Neural progenitor cell (in vitro differentiated cells): Measurements from ENCODE around the gene CLCN6. TPM values are rescaled to one million over a fixed set of nuclear protein-coding genes. Genes with fewer than 3 reads are reported as not detected.

Source experiments
- DNase-seq: peaks from one replicate; pipeline ENCODE4 v3.0.0-alpha.2; 2016; ENCODE audit warnings: low spot score
- H2AFZ ChIP-seq: fragments of 200-600 bp; sonication (generic); replicated peaks from 2 replicates; pipeline ENCODE4 v1.6.1; 2016; ENCODE audit warnings: antibody characterized with exemption
- H3F3A ChIP-seq: fragments of 200-600 bp; sonication (generic); 2 replicates; pipeline ENCODE4 v1.6.1; 2016; ENCODE audit warnings: antibody characterized with exemption, low read depth
- H3K27ac ChIP-seq: fragments of 200-600 bp; sonication (generic); 2 replicates; pipeline ENCODE4 v1.5.1; 2016; ENCODE audit warnings: mild to moderate bottlenecking
- H3K27me3 ChIP-seq: fragments of 200-600 bp; sonication (generic); 2 replicates; pipeline ENCODE4 v1.6.1; 2016; ENCODE audit warnings: mild to moderate bottlenecking, moderate library complexity
- H3K36me3 ChIP-seq: fragments of 200-600 bp; sonication (generic); 2 replicates; pipeline ENCODE4 v1.5.1; 2016
- H3K4me1 ChIP-seq: fragments of 200-600 bp; sonication (generic); 2 replicates; pipeline ENCODE4 v1.6.1; 2016; ENCODE audit warnings: mixed run types
- H3K4me2 ChIP-seq: fragments of 200-600 bp; sonication (generic); 2 replicates; pipeline ENCODE4 v1.6.1; 2016
- H3K4me3 ChIP-seq: fragments of 200-600 bp; sonication (generic); 2 replicates; pipeline ENCODE4 v1.5.1; 2016
- H3K79me2 ChIP-seq: fragments of 200-600 bp; sonication (generic); 2 replicates; pipeline ENCODE4 v1.6.1; 2016; ENCODE audit warnings: low read depth
- H3K9ac ChIP-seq: fragments of 200-600 bp; sonication (generic); 2 replicates; pipeline ENCODE4 v1.6.1; 2016
- H3K9me3 ChIP-seq: fragments of 200-600 bp; sonication (generic); 2 replicates; pipeline ENCODE4 v1.5.1; 2016; ENCODE audit warnings: low read depth
- H4K20me1 ChIP-seq: fragments of 200-600 bp; sonication (generic); 2 replicates; pipeline ENCODE4 v1.6.1; 2016; ENCODE audit warnings: low read depth
- H3K27ac Mint-ChIP-seq: 3 replicates; pipeline ENCODE4 v1.8.0; 2021; ENCODE audit warnings: mixed read lengths
- H3K27me3 Mint-ChIP-seq: 2 replicates; pipeline ENCODE4 v1.8.0; 2022; ENCODE audit warnings: low read depth, mild to moderate bottlenecking, inconsistent platforms, moderate library complexity, mixed read lengths; ENCODE audit not compliant: insufficient read depth
- H3K36me3 Mint-ChIP-seq: 3 replicates; pipeline ENCODE4 v1.8.0; 2021; ENCODE audit warnings: mixed read lengths
- H3K4me1 Mint-ChIP-seq: 3 replicates; pipeline ENCODE4 v1.8.0; 2021; ENCODE audit warnings: mixed read lengths
- H3K4me3 Mint-ChIP-seq: 3 replicates; pipeline ENCODE4 v1.8.0; 2021; ENCODE audit warnings: mild to moderate bottlenecking, moderate library complexity, mixed read lengths
- H3K9me3 Mint-ChIP-seq: 3 replicates; pipeline ENCODE4 v1.8.0; 2020; ENCODE audit warnings: mixed read lengths
- EZH2 ChIP-seq: fragments of 200-600 bp; sonication (generic); IDR thresholded peaks from 2 replicates; pipeline ENCODE4 v1.6.1; 2017; ENCODE audit warnings: antibody characterized with exemption, mild to moderate bottlenecking, moderate library complexity
- EZH2phosphoT487 ChIP-seq: fragments of 200-600 bp; sonication (generic); IDR thresholded peaks from 2 replicates; pipeline ENCODE4 v1.6.1; 2017; ENCODE audit warnings: antibody characterized with exemption
- total RNA-seq: library from RNA; depleted of rRNA; stranded (reverse); fragments of >200 nt; gene quantifications from 2 replicates; pipeline ENCODE4 v1.2.3, GENCODE V29; 2015; ENCODE audit warnings: low replicate concordance
- TF ChIP-seq, protein P1 (sequence below): fragments of 200-600 bp; sonication (generic); IDR thresholded peaks from 2 replicates; pipeline ENCODE4 v1.5.1; 2017; ENCODE audit warnings: antibody characterized with exemption, mild to moderate bottlenecking

Gene CLCN6
- total RNA-seq, 1 donor from 2014 or later = 10.3 TPM

DNA sequence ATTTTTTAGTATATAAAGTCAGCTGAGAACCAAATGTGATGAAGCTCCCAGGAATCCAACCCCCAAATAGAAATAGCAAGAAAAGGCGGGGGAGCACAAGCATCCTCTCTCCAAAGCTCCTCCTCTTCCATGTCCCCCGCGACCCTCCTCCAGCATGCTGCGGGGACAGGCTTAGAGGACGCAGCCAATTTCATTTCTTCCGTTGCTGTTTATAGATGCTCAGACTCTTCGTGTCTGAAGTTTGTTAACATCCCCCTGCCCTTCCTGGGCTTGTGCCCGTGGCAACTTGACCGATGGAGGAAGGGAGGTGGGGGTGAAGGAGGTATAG, 42.3 kb downstream of the CLCN6 start:
- Mint-ChIP-seq H3K27ac (peak overlapping the region; percentile 87), H3K4me3 (no peak overlapping the region), H3K27me3 (peaks cover 5% of the 10 kb centered on the region), H3K36me3 (peaks cover 3% of the 10 kb centered on the region), H3K4me1 (no peaks in the 10 kb centered on the region), H3K9me3 (no peaks in the 10 kb centered on the region)
- Histone ChIP-seq H3K79me2 (no peaks in the 10 kb centered on the region), H3K27me3 (no peaks in the 10 kb centered on the region), H3K4me2 (no peak overlapping the region), H3K4me3 (no peak overlapping the region), H3K9me3 (no peaks in the 10 kb centered on the region), H3K9ac (no peak overlapping the region), H3K4me1 (no peaks in the 10 kb centered on the region), H4K20me1 (peaks cover 20% of the 10 kb centered on the region), H3K36me3 (no peaks in the 10 kb centered on the region), H3F3A (peaks cover 17% of the 10 kb centered on the region), H2AFZ (no peak overlapping the region), H3K27ac (no peak overlapping the region)
- TF ChIP-seq EZH2phosphoT487 (no peak), EZH2 (no peak)
- TF ChIP-seq, protein P1, sequence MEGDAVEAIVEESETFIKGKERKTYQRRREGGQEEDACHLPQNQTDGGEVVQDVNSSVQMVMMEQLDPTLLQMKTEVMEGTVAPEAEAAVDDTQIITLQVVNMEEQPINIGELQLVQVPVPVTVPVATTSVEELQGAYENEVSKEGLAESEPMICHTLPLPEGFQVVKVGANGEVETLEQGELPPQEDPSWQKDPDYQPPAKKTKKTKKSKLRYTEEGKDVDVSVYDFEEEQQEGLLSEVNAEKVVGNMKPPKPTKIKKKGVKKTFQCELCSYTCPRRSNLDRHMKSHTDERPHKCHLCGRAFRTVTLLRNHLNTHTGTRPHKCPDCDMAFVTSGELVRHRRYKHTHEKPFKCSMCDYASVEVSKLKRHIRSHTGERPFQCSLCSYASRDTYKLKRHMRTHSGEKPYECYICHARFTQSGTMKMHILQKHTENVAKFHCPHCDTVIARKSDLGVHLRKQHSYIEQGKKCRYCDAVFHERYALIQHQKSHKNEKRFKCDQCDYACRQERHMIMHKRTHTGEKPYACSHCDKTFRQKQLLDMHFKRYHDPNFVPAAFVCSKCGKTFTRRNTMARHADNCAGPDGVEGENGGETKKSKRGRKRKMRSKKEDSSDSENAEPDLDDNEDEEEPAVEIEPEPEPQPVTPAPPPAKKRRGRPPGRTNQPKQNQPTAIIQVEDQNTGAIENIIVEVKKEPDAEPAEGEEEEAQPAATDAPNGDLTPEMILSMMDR = no peak
- DNase-seq = no peak

DNA sequence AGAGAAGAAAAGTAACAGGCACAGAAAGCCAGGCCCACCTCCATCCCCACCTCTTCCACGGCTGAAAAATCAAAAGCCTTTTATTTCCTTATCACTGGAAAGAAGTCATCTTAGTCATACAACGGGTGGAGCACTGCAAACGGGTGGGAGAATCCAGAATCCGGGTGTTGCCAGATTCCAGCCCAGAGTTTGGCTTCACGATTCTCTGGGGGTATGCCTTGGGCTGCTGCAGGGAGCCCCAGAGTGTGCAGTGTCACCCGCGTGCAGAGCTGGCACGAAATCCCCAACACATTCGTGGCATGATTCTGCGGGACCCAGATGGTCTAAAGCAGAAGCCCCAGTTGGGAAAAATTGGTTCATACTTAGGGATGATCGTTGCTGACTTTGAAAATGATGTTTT, 44.2 kb downstream of the CLCN6 start:
- Histone ChIP-seq H3K36me3 (no peaks in the 10 kb centered on the region), H3K9me3 (no peaks in the 10 kb centered on the region), H3K79me2 (no peaks in the 10 kb centered on the region), H4K20me1 (peaks cover 19% of the 10 kb centered on the region), H3K27ac (no peak overlapping the region), H3K4me2 (no peak overlapping the region), H3F3A (peaks cover 8% of the 10 kb centered on the region), H2AFZ (no peak overlapping the region), H3K4me1 (no peaks in the 10 kb centered on the region), H3K27me3 (no peaks in the 10 kb centered on the region), H3K9ac (no peak overlapping the region), H3K4me3 (no peak overlapping the region)
- Mint-ChIP-seq H3K9me3 (no peaks in the 10 kb centered on the region), H3K27me3 (peaks cover 11% of the 10 kb centered on the region), H3K27ac (no peak overlapping the region), H3K36me3 (peaks cover 3% of the 10 kb centered on the region), H3K4me1 (no peaks in the 10 kb centered on the region), H3K4me3 (no peak overlapping the region)
- DNase-seq = no peak
- TF ChIP-seq, protein P1 = no peak
- no peak for TF ChIP-seq EZH2phosphoT487
- no peak for TF ChIP-seq EZH2

GRCh38 chr1:11851180-11851579, 45.2 kb downstream of the CLCN6 start:
- no peaks in the 10 kb centered on the region for H3K9me3 Mint-ChIP-seq
- H3K4me1 Mint-ChIP-seq = no peaks in the 10 kb centered on the region
- no peak for TF ChIP-seq EZH2
- TF ChIP-seq, protein P1 = no peak
- no peak for TF ChIP-seq EZH2phosphoT487
- no peak for DNase-seq
- H3K79me2 ChIP-seq = no peaks in the 10 kb centered on the region
- H3K27me3 ChIP-seq = peaks cover under 1% of the 10 kb centered on the region
- H2AFZ ChIP-seq = no peak overlapping the region
- H3F3A ChIP-seq = no peaks in the 10 kb centered on the region
- no peak overlapping the region for H3K27ac Mint-ChIP-seq
- H3K36me3 Mint-ChIP-seq = no peaks in the 10 kb centered on the region
- H3K9me3 ChIP-seq = no peaks in the 10 kb centered on the region
- H3K27ac ChIP-seq = no peak overlapping the region
- no peak overlapping the region for H3K4me2 ChIP-seq
- no peak overlapping the region for H3K4me3 Mint-ChIP-seq
- H3K9ac ChIP-seq = no peak overlapping the region
- no peak overlapping the region for H3K4me3 ChIP-seq
- peaks cover 8% of the 10 kb centered on the region for H3K27me3 Mint-ChIP-seq
- H3K4me1 ChIP-seq = no peaks in the 10 kb centered on the region
- H4K20me1 ChIP-seq = peaks cover 10% of the 10 kb centered on the region
- H3K36me3 ChIP-seq = no peaks in the 10 kb centered on the region

DNA sequence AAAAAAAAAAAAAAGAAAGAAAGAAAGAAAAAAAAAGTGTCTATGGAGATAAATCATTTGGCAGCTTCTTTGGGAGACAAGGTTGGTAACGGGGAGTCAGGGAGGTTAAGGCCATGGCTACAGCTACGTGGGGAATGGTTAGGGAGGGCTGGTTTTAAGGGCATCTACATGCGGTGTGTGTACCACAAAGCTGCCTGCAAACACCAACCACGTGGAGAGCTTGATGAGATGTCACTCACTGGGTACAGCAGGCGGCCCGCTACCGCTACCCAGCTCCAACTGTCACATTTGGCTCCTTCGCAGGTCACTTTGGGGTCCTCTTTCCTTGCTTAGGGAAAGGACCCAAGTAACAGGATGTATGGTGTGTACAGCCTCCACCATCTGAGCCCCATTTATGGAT, 48.5 kb downstream of the CLCN6 start:
- Histone ChIP-seq H3F3A (no peaks in the 10 kb centered on the region), H3K4me1 (no peaks in the 10 kb centered on the region), H3K27me3 (peaks cover 34% of the 10 kb centered on the region), H3K4me3 (no peak overlapping the region), H4K20me1 (peaks cover 17% of the 10 kb centered on the region), H3K9me3 (no peaks in the 10 kb centered on the region), H3K4me2 (no peak overlapping the region), H3K27ac (no peak overlapping the region), H3K9ac (no peak overlapping the region), H2AFZ (no peak overlapping the region), H3K36me3 (no peaks in the 10 kb centered on the region), H3K79me2 (no peaks in the 10 kb centered on the region)
- Mint-ChIP-seq H3K36me3 (no peaks in the 10 kb centered on the region), H3K27ac (no peak overlapping the region), H3K9me3 (no peaks in the 10 kb centered on the region), H3K27me3 (peaks cover 22% of the 10 kb centered on the region), H3K4me1 (peaks cover 3% of the 10 kb centered on the region), H3K4me3 (no peak overlapping the region)
- TF ChIP-seq EZH2 (no peak), EZH2phosphoT487 (no peak)
- TF ChIP-seq, protein P1 = no peak
- no peak for DNase-seq
